Stomach (tissue), 4 donors: ENCODE data around the gene NRM.

Source experiments
- CTCF ChIP-seq, 7 experiments: fragments of 450-650 bp in 4 of 7; fragments of 200-600 bp in 3 of 7; sonication (generic) in 3 of 7; IDR thresholded peaks; one replicate each; pipeline ENCODE4 v1.5.1; 2016 to 2019; ENCODE audit warnings: antibody characterized with exemption in 7 of 7, control low read depth in 2 of 7, mild to moderate bottlenecking in 1 of 7
- EP300 ChIP-seq: sonication (generic); formaldehyde crosslinking; IDR thresholded peaks from one replicate; pipeline ENCODE4 v1.6.1; 2017; ENCODE audit warnings: antibody characterized with exemption
- POLR2AphosphoS5 ChIP-seq, 3 donors: sonication (generic); formaldehyde crosslinking; IDR thresholded peaks; one replicate each; pipeline ENCODE4 v1.6.1; 2016; ENCODE audit warnings: antibody characterized with exemption in 3 of 3

DNA sequence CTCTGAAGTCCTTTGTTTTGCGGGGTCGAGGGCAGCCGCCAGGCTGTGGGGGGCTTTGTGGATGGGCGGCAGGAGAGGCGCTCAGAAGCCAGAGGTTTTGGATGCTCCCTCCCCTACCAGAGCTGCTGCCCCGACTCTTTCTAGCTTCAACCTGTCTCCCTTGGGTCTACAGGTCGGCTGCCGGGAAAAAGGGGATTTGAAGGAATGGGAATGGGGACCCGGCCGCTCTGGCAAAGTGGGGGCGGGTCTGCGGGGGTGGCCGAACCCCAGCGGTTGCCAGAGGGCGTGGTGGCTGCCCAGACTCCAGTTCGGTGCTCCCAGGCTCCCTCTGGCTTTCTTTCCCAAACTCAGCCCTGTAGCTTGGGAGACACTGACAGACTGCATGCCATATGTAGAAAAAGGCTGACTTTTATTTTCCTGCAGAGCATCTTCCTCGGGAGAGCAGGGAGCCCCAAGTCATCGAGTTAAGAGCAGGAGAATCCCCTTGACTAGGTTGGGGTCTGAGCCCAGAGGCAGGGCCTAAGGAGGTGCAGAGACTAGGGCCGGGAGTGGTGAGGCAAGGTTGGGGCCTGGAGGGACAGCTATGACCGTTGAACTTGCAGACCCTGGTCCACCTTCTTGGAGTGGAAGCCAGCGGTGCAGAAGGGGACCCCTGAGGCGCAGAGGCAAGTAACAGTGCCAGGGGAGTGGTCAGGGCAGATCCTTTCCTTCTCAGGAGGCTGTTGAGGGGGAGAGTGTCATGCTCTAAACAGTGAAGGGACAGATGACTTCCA lies 2.9 kb downstream of the NRM start:
- TF ChIP-seq CTCF (IDR thresholded peaks at IDR 0.05) (no peak), POLR2AphosphoS5 (IDR thresholded peaks at IDR 0.05) (no peak), EP300 (no peak)
